Measurements from ENCODE around the gene IQCH.

- TF ChIP-seq CTCF (IDR thresholded peaks at IDR 0.05; ENCODE audit: low read length) = no peak
- no peak for TF ChIP-seq EZH2 (IDR thresholded peaks at IDR 0.05; ENCODE audit: borderline replicate concordance, low read length)
Measured at GRCh38 chr15:67544475-67544874, 289.9 kb downstream of the IQCH start.
